Measurements from ENCODE around the gene SNORC. TPM values are rescaled to one million over a fixed set of nuclear protein-coding genes. Genes with fewer than 3 reads are reported as not detected.

Gene SNORC
- 48.5 and 86.1 TPM in 2 replicates for total RNA-seq (2016; rRNA removed; fragmentation: Illumina TruSeq; extraction: Trizol)
- total RNA-seq (2016; cell fraction: cytosol; rRNA removed; fragmentation: Illumina TruSeq; extraction: Trizol; ENCODE audit: low read depth) = 64.6 and 82.7 TPM in 2 replicates
- total RNA-seq (2016; cell fraction: insoluble cytoplasmic fraction; rRNA removed; fragmentation: Illumina TruSeq; extraction: Trizol) = 52.1 and 76.7 TPM in 2 replicates
- total RNA-seq (2016; cell fraction: membrane; rRNA removed; fragmentation: Illumina TruSeq; extraction: Trizol) = 71.1 and 75.3 TPM in 2 replicates
- 47.7 and 55.5 TPM in 2 replicates for total RNA-seq (2016; cell fraction: nucleus; rRNA removed; fragmentation: Illumina TruSeq; extraction: Trizol)
- polyA plus RNA-seq (2011; rRNA removed) = 59.1 and 62.9 TPM in 2 replicates
- 45.6 and 94.4 TPM in 2 replicates for polyA plus RNA-seq (2011; cell fraction: cytosol; rRNA removed)
- 87.4 and 124 TPM in 2 replicates for polyA plus RNA-seq (2011; cell fraction: nucleus; rRNA removed)
- polyA plus RNA-seq (2012) = 42.0 and 51.4 TPM in 2 replicates
- polyA plus RNA-seq (2016; cell fraction: cytosol; fragmentation: Illumina TruSeq; extraction: Trizol; ENCODE audit: low read depth) = 125 and 134 TPM in 2 replicates
- 60.9 and 75.2 TPM in 2 replicates for polyA plus RNA-seq (2016; cell fraction: insoluble cytoplasmic fraction; fragmentation: Illumina TruSeq; extraction: Trizol; ENCODE audit: low read depth)
- polyA plus RNA-seq (2016; cell fraction: membrane; fragmentation: Illumina TruSeq; extraction: Trizol; ENCODE audit: low read depth) = 102 and 104 TPM in 2 replicates
- 136 and 150 TPM in 2 replicates for polyA plus RNA-seq (2016; cell fraction: nucleus; fragmentation: Illumina TruSeq; extraction: Trizol; ENCODE audit: insufficient read depth, low read depth)
- polyA minus RNA-seq (2011; rRNA and poly(A)+ RNA removed; ENCODE audit: low replicate concordance) = 5.3 and 89.5 TPM in 2 replicates
- 57.5 and 73.7 TPM in 2 replicates for polyA minus RNA-seq (2011; cell fraction: cytosol; rRNA and poly(A)+ RNA removed)
- 27.3 and 30.6 TPM in 2 replicates for polyA minus RNA-seq (2011; cell fraction: nucleus; rRNA and poly(A)+ RNA removed)
- percentile 81 among the genes with signal in this experiment for Bru-seq, nascent RNA
- percentile 82 among the genes with signal in this experiment for BruChase-seq, experiment 1, labeled RNA remaining after a 6-hour chase
- BruChase-seq, experiment 2, labeled RNA remaining after a 2-hour chase = percentile 77 among the genes with signal in this experiment
- long read RNA-seq, experiment 1, transcript SNORC-206 (2 exons, 2,782 nt) = minor isoform, 19 of 150 reads
- long read RNA-seq, experiment 1, transcript SNORC-201 (3 exons, 465 nt) = major isoform, 100 of 150 reads
- long read RNA-seq, experiment 1, partial matches to known transcripts = 0 of 150 reads
- long read RNA-seq, experiment 1, other reads (novel, unspliced or antisense) = 31 of 150 reads
- long read RNA-seq, experiment 2, transcript SNORC-201 (3 exons, 465 nt) = major isoform, 339 of 683 reads
- long read RNA-seq, experiment 2, transcript SNORC-206 (2 exons, 2,782 nt) = minor isoform, 118 of 683 reads
- long read RNA-seq, experiment 2, partial matches to known transcripts = 13 of 683 reads
- long read RNA-seq, experiment 2, other reads (novel, unspliced or antisense) = 208 of 683 reads

GRCh38 chr2:232870018-232870765 lies at the start of gene SNORC:
Gene SNORC, plus strand, starts transcription at chr2:232870264. Its CDS starts 78 bp downstream, at chr2:232870342.
- peak within 1 kb of the TSS; percentile 94 for H3K27ac ChIP-seq (ENCODE audit: extremely low read length, insufficient read depth, low read length)
- no peaks in the 10 kb centered on the region for H4K20me1 ChIP-seq (ENCODE audit: insufficient read depth, low read length)
- DNase-seq (ENCODE audit: low spot score) (peak; percentile 48), FAIRE-seq (no peak), ATAC-seq (peak; percentile 8)
- peak within 1 kb of the TSS; percentile 92 for H3K9ac ChIP-seq (ENCODE audit: insufficient read depth, low read depth, low read length)
- in situ Hi-C loops (cut with HindIII; ENCODE audit: extremely low pct_ligation_motif_present, low pct_unique_long_range_greater_than_20kb) (no loop called here), intact Hi-C loops (cut with micrococcal nuclease; ENCODE audit: unreplicated experiment) (no loop called here)
- ChIA-PET POLR2A (interaction anchor here (1.3 to 8.6 kb wide), 2 partner anchors 13 to 143 kb away, joined by 3 to 297 read pairs; partner anchors contain the start of gene NGEF), CTCF (ENCODE audit: low intra/inter-chr PET ratio, low total read pairs) (interaction anchor here (2.8 kb wide), 1 partner anchor 17 kb away, joined by 9 read pairs; no protein-coding TSS in a partner anchor)
- no peaks in the 10 kb centered on the region for H3K9me3 ChIP-seq (ENCODE audit: low read length)
- 61% methylated on average over 6 of the region's 21 CpGs for WGBS (ENCODE audit: low lambda C conversion rate)
- H3K4me3 ChIP-seq (replicated peaks in 1 of 3; ENCODE audit: insufficient read depth in 1 of 3, low read depth in 2 of 3, low read length in 3 of 3) = peak within 1 kb of the TSS; percentile 51 to 72 (median 57)
- H3K36me3 ChIP-seq (replicated peaks in 1 of 2; ENCODE audit: control insufficient read depth in 1 of 2, insufficient read depth in 2 of 2, low read length in 2 of 2) = peaks cover 0 to 5% of the 10 kb centered on the region in 2 experiments; a peak in 2 of 5 replicates
- BruUV-seq (replicated peaks) = TSS peak; percentile 71
- H3K27me3 ChIP-seq (ENCODE audit: control insufficient read depth in 1 of 2, insufficient read depth in 2 of 2, low read length in 2 of 2) = no peaks in the 10 kb centered on the region
- H3K4me1 ChIP-seq (ENCODE audit: insufficient read depth, low read length) = peaks cover 71% of the 10 kb centered on the region
- peak within 1 kb of the TSS; percentile 21 for H2AFZ ChIP-seq (ENCODE audit: low read length)
- H3K4me2 ChIP-seq (ENCODE audit: low read depth, low read length) = peak within 1 kb of the TSS; percentile 79
- peaks cover 48% of the 10 kb centered on the region for H3K79me2 ChIP-seq (ENCODE audit: insufficient read depth, low read length)
- TF ChIP-seq ZNF740 (CRISPR knock-in tag; IDR thresholded peaks at IDR 0.05) = peak; percentile 87; the same call in 1 of the 2 replicates
- 0 out of 2 replicates have a peak, but pooled peaks have one; percentile 3 for TF ChIP-seq ZNF580 (CRISPR knock-in tag; IDR thresholded peaks at IDR 0.05; ENCODE audit: borderline replicate concordance, low read depth)
- TF ChIP-seq ZBTB33 (CRISPR knock-in tag; IDR thresholded peaks at IDR 0.05) = peak; percentile 16; the same call in 1 of the 2 replicates
- TF ChIP-seq NR2C2 (CRISPR knock-in tag; IDR thresholded peaks at IDR 0.05; ENCODE audit: borderline replicate concordance) = 0 out of 2 replicates have a peak, but pooled peaks have one; percentile 3
- TF ChIP-seq ZNF747 (CRISPR knock-in tag; IDR thresholded peaks at IDR 0.05; ENCODE audit: borderline replicate concordance) = peak; percentile 21; the same call in 1 of the 2 replicates
- no peak for TF ChIP-seq SCMH1 (CRISPR knock-in tag; IDR thresholded peaks at IDR 0.05; ENCODE audit: borderline replicate concordance)
- peak; percentile 18 for TF ChIP-seq HNRNPH1 (optimal IDR thresholded peaks at IDR 0.05; ENCODE audit: low read depth, low read length)
- TF ChIP-seq KMT2B (CRISPR knock-in tag; IDR thresholded peaks at IDR 0.05) = 0 out of 2 replicates have a peak, but pooled peaks have one; percentile 25
- TF ChIP-seq ZNF7 (CRISPR knock-in tag; IDR thresholded peaks at IDR 0.05) = no peak
- TF ChIP-seq RBFOX2 (IDR thresholded peaks at IDR 0.05; ENCODE audit: low read depth, low read length) = peak; percentile 86
